Mononuclear cell (primary cell): ENCODE results near the gene IGLON5. TPM values are rescaled to one million over a fixed set of nuclear protein-coding genes. Genes with fewer than 3 reads are reported as not detected.

Source experiments
- H3K27me3 ChIP-seq: 2 replicates; pipeline ENCODE4 v1.6.0; 2011; ENCODE audit warnings: low read length, control low read depth; ENCODE audit not compliant: insufficient read depth
- H3K4me1 ChIP-seq: 2 replicates; pipeline ENCODE4 v1.5.1; 2011; ENCODE audit warnings: mild to moderate bottlenecking, low read length, control low read depth; ENCODE audit not compliant: insufficient read depth
- H3K4me3 ChIP-seq: 2 replicates; pipeline ENCODE4 v1.5.1; 2011; ENCODE audit warnings: mild to moderate bottlenecking, low read length, moderate library complexity
- H3K9me3 ChIP-seq: 2 replicates; pipeline ENCODE4 v1.5.1; 2011; ENCODE audit warnings: low read depth, mild to moderate bottlenecking, control low read depth, low read length
- total RNA-seq: library from RNA; depleted of rRNA; stranded (reverse); fragments of >200 nt; gene quantifications from one replicate; pipeline ENCODE4 v1.2.3, GENCODE V29; 2012

Gene IGLON5
- total RNA-seq, 1 donor: not detected

DNA sequence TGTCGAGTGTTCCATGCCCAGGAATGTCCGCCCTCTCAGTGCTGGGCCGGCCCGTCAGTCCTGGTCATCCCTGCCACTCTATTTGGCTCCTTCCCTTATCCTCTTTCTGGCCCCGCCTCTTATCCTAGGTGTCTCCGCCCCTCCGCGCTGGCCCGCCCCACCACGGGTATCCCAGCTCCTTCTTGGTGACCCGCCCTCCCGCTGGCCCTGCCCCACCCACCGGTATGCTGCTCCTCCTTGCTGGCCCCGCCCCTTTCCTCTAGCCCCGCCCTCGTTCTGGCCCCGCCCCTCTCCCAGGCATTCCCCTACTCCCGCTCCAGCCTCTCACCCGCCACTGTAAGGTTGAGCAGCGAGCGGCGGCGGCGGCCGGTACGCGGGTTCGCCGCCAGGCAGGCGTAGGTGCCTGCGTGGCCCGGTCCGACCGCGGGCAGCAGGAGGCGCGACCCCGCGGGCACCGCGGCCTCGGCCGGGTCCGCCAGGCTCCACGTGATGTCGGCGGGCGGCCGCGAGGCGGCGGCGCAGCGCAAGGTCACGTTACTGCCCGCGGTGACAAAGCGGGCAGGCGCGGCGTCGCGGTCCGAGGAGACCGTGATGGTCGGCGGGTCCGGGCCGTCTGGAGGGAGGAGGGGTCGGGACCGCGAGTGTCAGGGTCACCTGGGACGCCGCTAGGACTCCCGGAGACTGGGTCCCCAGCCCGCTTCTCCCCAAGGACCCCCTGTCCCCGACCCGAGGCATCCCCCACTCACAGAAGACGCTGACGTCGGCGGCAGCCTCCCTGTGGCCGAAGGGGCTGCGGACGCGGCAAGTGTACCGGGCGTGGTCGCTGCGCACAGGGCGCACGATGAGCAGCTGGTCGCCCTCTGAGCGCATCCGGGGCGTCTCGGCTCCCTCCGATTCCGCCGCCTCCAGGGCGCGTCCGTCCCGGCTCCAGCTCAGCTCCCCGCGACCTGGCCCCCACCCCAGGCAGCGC lies 28.5 kb downstream of the IGLON5 start:
- no peaks in the 10 kb centered on the region for H3K9me3 ChIP-seq

DNA sequence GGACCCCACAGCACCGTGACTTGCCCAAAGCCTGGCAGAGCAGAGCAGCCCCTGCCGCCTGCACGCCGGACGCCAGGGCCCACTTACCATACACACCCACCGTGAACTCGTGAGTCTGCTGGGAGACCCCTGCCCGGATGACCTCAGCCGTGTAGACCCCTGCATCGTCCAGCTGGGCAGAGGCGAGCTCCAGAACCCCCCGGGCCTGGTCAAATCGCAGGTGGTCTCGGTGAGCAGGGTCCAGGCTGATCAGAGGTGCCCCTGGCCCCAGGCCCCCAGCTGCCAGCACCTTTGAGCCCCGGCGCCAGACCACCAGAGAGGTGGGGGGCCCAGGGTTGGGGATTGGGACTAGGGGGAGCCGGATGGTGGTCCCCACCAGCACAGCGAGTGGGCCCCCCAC lies 29.6 kb downstream of the IGLON5 start:
- H3K4me1 ChIP-seq: peaks cover 30% of the 10 kb centered on the region
- H3K9me3 ChIP-seq: no peaks in the 10 kb centered on the region

More for the DNA sequence above, 28.5 kb downstream of the IGLON5 start:
- no peaks in the 10 kb centered on the region for H3K27me3 ChIP-seq
- H3K4me1 ChIP-seq: peaks cover 25% of the 10 kb centered on the region
- H3K4me3 ChIP-seq: peak overlapping the region; percentile 46

DNA sequence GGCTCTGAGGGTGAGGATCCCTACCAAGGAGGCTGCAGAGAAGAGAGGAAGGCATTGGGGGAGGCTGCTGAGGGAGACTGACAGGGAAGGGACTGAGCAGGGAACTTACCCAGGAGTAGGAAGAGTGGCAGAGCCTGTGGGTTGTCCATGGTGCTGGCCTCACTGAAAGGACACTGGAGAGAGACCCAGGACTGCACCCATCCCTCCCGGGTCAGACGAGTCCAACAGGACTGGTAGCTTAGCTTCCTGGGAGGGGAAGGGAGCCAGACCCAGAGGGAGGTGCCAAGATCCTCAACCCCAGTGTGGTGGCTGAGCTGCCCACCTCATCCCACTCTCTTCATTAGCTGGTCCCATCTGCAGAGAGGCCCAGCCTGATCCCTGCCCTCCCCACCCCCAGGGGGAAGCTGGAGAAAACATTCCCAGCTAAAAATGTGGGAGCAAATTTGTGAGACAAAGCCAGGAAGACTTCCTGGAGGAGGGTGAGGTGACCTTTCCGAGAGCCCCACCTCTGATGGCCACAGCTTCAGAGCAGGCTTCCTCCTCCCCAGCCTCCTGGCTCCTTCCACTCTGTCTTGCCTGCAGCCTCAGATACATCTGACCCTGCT lies 30.6 kb downstream of the IGLON5 start, which contains the start of gene VSIG10L:
TSS of gene VSIG10L (minus strand) at position 164 of the 605 bp plus-strand sequence. CDS start at position 149, 15 bp downstream.
- Histone ChIP-seq H3K4me1 (peaks cover 30% of the 10 kb centered on the region), H3K9me3 (no peaks in the 10 kb centered on the region), H3K27me3 (no peaks in the 10 kb centered on the region), H3K4me3 (no peak within 1 kb of the TSS)

More for the DNA sequence above, 29.6 kb downstream of the IGLON5 start:
- Histone ChIP-seq H3K4me3 (no peak overlapping the region), H3K27me3 (no peaks in the 10 kb centered on the region)

DNA sequence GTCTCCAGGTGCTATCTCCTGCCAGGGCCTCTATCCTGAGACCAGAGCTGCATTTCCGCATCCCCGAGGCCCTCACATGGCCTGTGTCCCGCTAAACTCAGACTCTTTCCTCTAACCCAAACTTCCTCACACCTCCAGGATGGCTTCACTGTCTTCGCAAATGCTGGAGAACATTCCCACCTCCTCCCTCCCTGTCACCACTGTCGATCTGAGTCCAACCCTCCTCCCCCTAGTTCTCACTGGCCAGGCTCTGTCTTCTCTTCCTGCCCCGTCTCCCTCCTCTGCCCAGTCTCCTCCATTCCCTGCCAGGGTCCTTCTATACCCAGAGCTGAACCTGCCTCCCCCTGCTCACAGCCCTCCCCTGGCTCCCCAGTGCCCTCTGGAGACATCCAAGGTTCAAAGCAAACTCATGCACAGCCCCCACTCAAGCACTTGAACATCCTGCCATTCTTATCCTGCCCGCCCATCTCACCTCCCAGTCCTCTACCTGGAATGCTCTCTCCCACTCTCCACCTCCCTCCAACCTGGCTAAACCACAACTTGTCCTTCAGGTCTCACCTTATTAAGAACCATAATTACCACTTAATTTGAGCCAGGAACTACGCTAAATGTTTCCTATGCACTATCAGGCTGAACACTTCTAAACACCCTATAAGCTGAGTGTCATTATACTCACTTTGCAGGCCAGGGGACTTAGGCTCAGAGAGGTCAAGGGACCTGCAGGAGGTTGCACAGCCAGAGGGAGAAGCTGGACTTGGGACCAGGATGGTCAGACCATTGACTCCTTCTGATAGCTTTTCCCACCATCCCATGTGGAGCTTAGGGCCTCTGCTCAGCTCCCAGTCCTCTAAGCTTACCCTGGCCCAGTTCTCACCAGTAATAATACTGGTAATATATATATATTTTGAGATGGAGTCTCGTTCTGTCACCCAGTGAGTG lies 31.5 kb downstream of the IGLON5 start:
- H3K4me1 ChIP-seq: peaks cover 30% of the 10 kb centered on the region
- H3K9me3 ChIP-seq: no peaks in the 10 kb centered on the region
- no peak overlapping the region for H3K4me3 ChIP-seq
- no peaks in the 10 kb centered on the region for H3K27me3 ChIP-seq

DNA sequence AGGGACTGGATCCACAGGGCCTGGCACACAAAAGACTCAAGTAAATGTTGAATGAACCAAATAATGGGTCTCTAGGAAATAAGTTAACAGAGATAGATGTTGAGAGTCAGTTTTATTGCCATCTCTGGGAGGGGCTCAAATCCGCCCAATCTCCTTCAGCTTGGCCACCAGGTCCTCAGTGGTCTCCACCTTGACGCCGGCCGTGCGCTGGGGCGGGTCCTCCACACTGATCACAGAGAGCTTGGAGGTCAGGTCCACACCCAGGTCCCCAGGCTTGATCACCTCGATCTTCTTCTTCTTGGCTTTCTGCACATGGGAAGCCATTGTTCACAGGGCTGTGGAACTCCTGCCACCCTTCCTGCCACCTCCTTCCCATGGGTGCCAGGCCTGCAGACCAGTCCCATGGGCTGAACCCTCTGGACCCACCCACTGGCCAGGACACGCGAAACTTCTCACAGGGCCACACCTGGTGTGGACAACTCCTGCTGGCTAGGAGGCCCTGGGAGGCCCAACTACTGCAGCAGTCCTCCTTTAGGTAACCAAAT lies 33.7 kb downstream of the IGLON5 start:
- Histone ChIP-seq H3K4me3 (no peak overlapping the region), H3K9me3 (no peaks in the 10 kb centered on the region), H3K4me1 (peaks cover 18% of the 10 kb centered on the region), H3K27me3 (no peaks in the 10 kb centered on the region)

DNA sequence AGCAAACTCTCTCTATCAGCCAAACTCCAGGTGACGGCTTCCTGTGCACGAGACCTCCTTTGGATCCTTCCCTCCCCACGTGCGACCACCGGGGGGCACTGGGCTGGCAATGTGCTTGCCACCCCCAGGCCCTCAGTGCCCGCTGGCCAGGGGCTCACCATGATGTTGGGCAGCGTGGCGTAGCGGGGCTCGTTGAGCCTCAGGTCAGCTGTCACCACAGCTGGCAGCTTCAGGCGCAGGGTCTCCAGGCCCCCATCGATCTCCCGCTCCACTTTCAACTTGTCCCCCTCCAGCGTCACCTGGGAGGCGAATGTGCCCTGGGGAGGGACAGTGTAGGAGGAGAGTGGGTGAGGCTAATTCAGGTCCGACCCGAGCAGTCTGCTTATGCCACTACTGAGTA lies 35.3 kb downstream of the IGLON5 start:
- peaks cover 13% of the 10 kb centered on the region for H3K4me1 ChIP-seq
- no peaks in the 10 kb centered on the region for H3K27me3 ChIP-seq
- no peak overlapping the region for H3K4me3 ChIP-seq
- H3K9me3 ChIP-seq: no peaks in the 10 kb centered on the region

DNA sequence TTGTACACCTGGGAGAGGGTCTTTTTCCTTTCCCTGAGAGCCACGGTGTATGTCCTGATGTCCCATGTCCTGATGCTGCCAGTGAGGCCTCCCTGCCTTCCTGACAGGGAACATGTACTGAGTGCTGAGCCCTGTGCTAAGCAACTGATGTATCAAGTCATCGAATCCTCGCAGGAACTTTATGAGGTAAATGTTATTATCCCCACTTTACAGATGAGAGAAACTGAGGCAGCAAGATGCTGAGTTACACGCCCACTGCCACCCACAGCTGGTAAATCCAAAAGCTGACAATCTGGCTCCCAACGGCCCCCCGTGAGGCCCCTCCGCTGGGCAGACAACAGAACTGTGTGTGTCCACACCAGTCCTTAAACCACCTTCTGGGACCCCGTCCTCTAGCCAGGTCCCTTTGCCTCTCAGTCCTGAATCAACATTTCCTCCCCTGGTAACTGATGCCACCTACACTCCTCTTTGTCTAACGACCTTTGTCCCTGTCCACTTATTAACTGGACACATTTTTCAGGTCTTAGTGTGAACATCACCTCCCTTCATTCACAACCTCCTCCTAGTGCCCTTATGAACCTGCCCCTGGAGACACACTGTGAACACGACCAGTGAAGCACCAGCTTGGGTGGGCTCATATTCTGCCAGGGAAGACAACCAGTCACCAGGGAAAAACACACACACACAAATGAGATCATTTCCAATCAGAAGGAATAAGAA lies 35.9 kb downstream of the IGLON5 start:
- Histone ChIP-seq H3K4me3 (no peak overlapping the region), H3K4me1 (peaks cover 13% of the 10 kb centered on the region)

DNA sequence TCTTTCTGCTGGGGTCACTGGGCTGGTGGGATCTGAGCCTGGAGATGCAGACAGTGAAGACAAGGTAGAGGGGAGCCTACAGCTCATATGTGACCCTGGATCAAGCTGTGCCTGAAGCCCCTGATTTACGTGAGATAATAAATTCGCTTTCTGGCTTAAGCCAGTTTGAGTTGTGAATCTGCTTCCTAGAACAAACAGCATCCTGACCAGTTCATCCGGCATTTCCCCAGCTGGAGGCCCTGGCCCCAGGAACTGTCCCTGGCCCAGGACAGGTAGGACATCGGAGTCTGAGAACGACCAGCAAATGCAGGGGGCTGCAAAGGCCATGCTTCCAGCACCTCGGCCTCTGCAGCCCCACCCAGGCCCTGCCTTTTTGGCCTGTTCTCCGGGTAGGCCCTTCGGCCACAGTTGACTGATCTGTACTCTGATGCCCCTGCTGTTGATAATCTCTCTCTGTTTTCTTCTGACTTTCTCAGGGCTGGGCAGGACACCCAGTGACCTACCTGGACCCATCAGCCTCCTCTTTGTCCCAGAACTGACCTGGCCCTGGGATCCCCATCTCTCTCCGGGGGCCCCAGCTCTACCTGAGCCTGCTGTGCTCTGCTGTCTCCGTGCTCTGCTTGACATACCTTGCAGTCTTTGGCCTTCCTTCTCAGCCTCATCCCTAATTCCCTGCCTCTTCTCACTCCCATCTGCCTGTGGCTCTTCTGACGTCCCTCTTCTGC lies 40.0 kb downstream of the IGLON5 start:
- H3K9me3 ChIP-seq: no peaks in the 10 kb centered on the region
- H3K4me3 ChIP-seq: no peak overlapping the region
- H3K4me1 ChIP-seq: peaks cover 9% of the 10 kb centered on the region
- no peaks in the 10 kb centered on the region for H3K27me3 ChIP-seq

More for the DNA sequence above, 35.9 kb downstream of the IGLON5 start:
- no peaks in the 10 kb centered on the region for H3K9me3 ChIP-seq
- H3K27me3 ChIP-seq: no peaks in the 10 kb centered on the region

DNA sequence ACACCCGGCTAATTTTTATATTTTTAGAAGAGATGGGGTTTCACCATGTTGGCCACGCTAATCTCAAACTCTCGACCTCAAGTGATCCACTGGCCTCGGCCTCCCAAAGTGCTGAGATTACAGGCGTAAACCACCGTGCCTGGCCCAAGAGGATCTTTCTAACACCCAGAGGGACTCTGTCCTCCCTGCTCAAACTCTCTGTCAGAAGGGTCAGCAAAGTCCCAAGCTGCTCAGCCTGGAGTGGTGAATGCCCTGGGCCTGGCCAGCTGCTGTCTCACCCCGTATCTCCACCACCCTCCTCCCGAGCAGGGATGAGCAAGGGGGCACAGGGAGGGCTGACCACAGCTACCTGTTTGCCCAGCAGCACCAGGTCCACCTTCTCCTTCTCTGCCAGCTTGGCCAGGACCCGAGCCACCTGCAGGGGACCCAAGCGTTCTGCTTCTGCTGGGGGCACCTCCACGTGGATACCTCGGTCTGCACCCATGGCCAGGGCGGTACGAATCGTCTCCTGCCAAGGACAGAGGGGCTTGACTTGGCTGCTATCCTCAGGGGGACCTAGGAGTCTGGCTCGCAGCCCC lies 41.4 kb downstream of the IGLON5 start:
- no peak overlapping the region for H3K4me3 ChIP-seq
- no peaks in the 10 kb centered on the region for H3K9me3 ChIP-seq
- H3K27me3 ChIP-seq: no peaks in the 10 kb centered on the region
- peaks cover 9% of the 10 kb centered on the region for H3K4me1 ChIP-seq

DNA sequence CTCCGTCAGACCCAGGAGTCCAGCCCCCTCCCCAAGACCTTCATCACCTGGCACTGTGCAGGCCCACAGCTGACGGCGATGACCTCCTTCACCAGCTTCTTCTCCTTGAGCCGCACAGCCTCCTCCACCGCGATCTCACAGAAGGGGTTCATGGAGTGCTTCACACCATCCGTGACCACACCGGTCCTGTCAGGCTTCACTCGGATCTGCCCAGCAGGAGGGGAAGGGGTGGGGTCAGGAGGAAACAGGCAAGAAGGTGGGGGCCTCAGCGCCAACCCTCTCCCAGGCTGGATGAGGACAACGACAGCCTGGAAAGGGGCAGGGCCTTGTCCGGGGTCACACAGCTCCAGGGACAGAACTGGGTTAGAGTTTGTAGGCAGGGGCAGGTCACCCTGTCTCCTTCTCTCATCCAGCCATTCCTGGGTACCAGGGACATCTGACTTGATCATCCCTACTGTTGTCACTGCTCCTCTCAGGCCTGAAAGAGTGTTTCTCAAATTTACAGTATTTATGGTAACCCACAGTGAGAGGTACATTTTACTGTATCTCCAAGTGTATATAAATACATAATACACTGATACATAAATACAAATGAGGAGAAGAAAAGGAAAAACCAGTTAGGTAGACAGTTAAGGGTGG lies 42.8 kb downstream of the IGLON5 start:
- Histone ChIP-seq H3K9me3 (no peaks in the 10 kb centered on the region), H3K4me3 (no peak overlapping the region), H3K27me3 (no peaks in the 10 kb centered on the region), H3K4me1 (peaks cover 9% of the 10 kb centered on the region)

DNA sequence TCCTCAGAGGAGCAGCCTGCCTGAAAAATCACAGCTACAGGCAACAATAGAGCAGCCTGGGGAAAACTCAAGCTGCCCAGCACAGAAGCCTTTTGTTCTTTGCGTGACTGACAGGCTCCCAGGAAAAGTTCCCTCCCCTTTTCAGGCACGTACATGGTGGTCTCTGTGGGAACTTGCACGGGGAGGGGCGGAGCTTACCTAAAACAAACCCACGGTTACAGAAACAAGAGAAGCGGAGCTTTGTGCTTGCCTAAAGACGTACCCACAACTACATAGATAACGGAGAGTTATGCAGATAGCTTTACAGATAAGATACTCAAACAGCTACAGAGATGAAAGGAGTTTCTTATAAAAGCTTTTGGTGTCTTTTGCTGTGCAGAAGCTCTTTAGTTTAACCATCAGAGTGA lies 43.3 kb downstream of the IGLON5 start:
- H3K4me3 ChIP-seq: no peak overlapping the region
- peaks cover 9% of the 10 kb centered on the region for H3K4me1 ChIP-seq
- H3K9me3 ChIP-seq: no peaks in the 10 kb centered on the region
- H3K27me3 ChIP-seq: no peaks in the 10 kb centered on the region

DNA sequence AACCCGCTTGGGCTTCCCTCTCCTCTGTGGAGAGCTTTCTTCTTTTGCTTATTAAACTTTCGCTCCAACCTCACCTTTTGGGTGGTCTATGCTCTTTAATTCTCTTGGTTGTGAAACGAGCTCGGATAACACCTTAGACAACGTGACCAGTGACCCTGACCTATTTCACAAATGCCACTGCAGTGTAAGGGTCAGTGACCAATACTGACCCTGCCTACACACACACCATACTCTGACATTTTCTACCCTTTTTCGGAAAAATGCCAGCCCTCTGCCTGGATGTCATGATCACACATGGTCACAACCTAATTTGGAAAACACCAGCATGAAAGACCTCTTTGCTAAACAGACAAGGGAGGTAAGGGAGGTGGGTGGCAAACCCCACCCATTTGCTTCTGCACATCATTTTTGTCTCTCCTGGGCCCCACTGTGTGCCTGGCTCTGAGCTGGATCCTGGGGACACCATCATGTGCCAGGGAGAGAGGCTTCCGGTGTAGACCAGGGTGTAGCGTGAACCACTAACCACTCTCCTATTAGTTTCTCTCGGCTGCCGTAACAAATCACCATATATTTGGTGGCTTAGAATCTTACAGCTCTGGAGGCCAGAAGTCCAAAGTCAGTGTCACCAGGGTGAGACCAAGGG lies 44.8 kb downstream of the IGLON5 start:
- Histone ChIP-seq H3K27me3 (no peaks in the 10 kb centered on the region), H3K4me1 (peaks cover 9% of the 10 kb centered on the region), H3K4me3 (no peak overlapping the region), H3K9me3 (no peaks in the 10 kb centered on the region)
